Measurements from ENCODE around the gene IQGAP3.

The IQGAP3 gene

GRCh38 chr1:156544592-156545102 lies 27.7 kb downstream of the IQGAP3 start:
- no peak overlapping the region for H3K9ac ChIP-seq
- no peaks in the 10 kb centered on the region for H3K27me3 ChIP-seq (ENCODE audit: insufficient read depth, low read depth)
- no peak for TF ChIP-seq CTCF (conservative IDR thresholded peaks at IDR 0.05; ENCODE audit: low read depth, low read length)
- H3K36me3 ChIP-seq (ENCODE audit: insufficient read depth), result no peaks in the 10 kb centered on the region
- H3K27ac ChIP-seq, result no peak overlapping the region
- no peaks in the 10 kb centered on the region for H4K20me1 ChIP-seq (ENCODE audit: insufficient read depth)
- no peak overlapping the region for H2AFZ ChIP-seq (ENCODE audit: low read depth)
- no peaks in the 10 kb centered on the region for H3K79me2 ChIP-seq (ENCODE audit: insufficient read depth, low read depth)
- no peak overlapping the region for H3K4me3 ChIP-seq (IDR thresholded peaks at IDR 0.05; ENCODE audit: insufficient read depth, low read depth, low read length)
- H3K4me2 ChIP-seq, result no peak overlapping the region
- H3K4me1 ChIP-seq (ENCODE audit: low read depth, poor library complexity, severe bottlenecking), result no peaks in the 10 kb centered on the region

GRCh38 chr1:156543066-156543465 lies 29.3 kb downstream of the IQGAP3 start:
- H3K36me3 ChIP-seq (ENCODE audit: insufficient read depth), result no peaks in the 10 kb centered on the region

GRCh38 chr1:156540955-156541354 lies 31.4 kb downstream of the IQGAP3 start:
- Histone ChIP-seq H3K27me3 (ENCODE audit: insufficient read depth, low read depth) (no peaks in the 10 kb centered on the region), H3K79me2 (ENCODE audit: insufficient read depth, low read depth) (no peaks in the 10 kb centered on the region), H3K27ac (no peak overlapping the region), H3K36me3 (ENCODE audit: insufficient read depth) (no peaks in the 10 kb centered on the region), H3K4me2 (no peak overlapping the region), H3K9ac (no peak overlapping the region), H4K20me1 (ENCODE audit: insufficient read depth) (no peaks in the 10 kb centered on the region), H3K4me3 (IDR thresholded peaks at IDR 0.05; ENCODE audit: insufficient read depth, low read depth, low read length) (no peak overlapping the region), H3K4me1 (ENCODE audit: low read depth, poor library complexity, severe bottlenecking) (no peaks in the 10 kb centered on the region), H2AFZ (ENCODE audit: low read depth) (no peak overlapping the region)
- no peak for TF ChIP-seq CTCF (conservative IDR thresholded peaks at IDR 0.05; ENCODE audit: low read depth, low read length)

More at GRCh38 chr1:156543066-156543465, 29.3 kb downstream of the IQGAP3 start:
- H3K4me2 ChIP-seq, result no peak overlapping the region
- H3K4me1 ChIP-seq (ENCODE audit: low read depth, poor library complexity, severe bottlenecking), result no peaks in the 10 kb centered on the region
- no peak for TF ChIP-seq CTCF (conservative IDR thresholded peaks at IDR 0.05; ENCODE audit: low read depth, low read length)
- no peaks in the 10 kb centered on the region for H3K27me3 ChIP-seq (ENCODE audit: insufficient read depth, low read depth)
- H4K20me1 ChIP-seq (ENCODE audit: insufficient read depth), result no peaks in the 10 kb centered on the region
- no peaks in the 10 kb centered on the region for H3K79me2 ChIP-seq (ENCODE audit: insufficient read depth, low read depth)
- H3K27ac ChIP-seq, result no peak overlapping the region
- no peak overlapping the region for H3K4me3 ChIP-seq (IDR thresholded peaks at IDR 0.05; ENCODE audit: insufficient read depth, low read depth, low read length)
- no peak overlapping the region for H2AFZ ChIP-seq (ENCODE audit: low read depth)
- no peak overlapping the region for H3K9ac ChIP-seq

GRCh38 chr1:156539818-156540355 lies 32.5 kb downstream of the IQGAP3 start:
- H3K36me3 ChIP-seq (ENCODE audit: insufficient read depth), result no peaks in the 10 kb centered on the region
- TF ChIP-seq CTCF (conservative IDR thresholded peaks at IDR 0.05; ENCODE audit: low read depth, low read length), result no peak
- H3K79me2 ChIP-seq (ENCODE audit: insufficient read depth, low read depth), result no peaks in the 10 kb centered on the region
- no peaks in the 10 kb centered on the region for H3K4me1 ChIP-seq (ENCODE audit: low read depth, poor library complexity, severe bottlenecking)
- H3K4me3 ChIP-seq (IDR thresholded peaks at IDR 0.05; ENCODE audit: insufficient read depth, low read depth, low read length), result no peak overlapping the region
- H3K27me3 ChIP-seq (ENCODE audit: insufficient read depth, low read depth), result no peaks in the 10 kb centered on the region
- no peaks in the 10 kb centered on the region for H4K20me1 ChIP-seq (ENCODE audit: insufficient read depth)
- H3K9ac ChIP-seq, result no peak overlapping the region
- no peak overlapping the region for H2AFZ ChIP-seq (ENCODE audit: low read depth)
- no peak overlapping the region for H3K4me2 ChIP-seq
- H3K27ac ChIP-seq, result no peak overlapping the region

Measured in KMS-11 (cell line).